Measurements from ENCODE around the gene XKR3.
"Not testable (repeated sequence)": the region's sequence is repeated elsewhere in the genome, so short reads cannot be mapped to it uniquely, and the experiment has no call there.

GRCh38 chr22:16795504-16795903 lies 29.7 kb downstream of the XKR3 start:
- TF ChIP-seq, protein P1, sequence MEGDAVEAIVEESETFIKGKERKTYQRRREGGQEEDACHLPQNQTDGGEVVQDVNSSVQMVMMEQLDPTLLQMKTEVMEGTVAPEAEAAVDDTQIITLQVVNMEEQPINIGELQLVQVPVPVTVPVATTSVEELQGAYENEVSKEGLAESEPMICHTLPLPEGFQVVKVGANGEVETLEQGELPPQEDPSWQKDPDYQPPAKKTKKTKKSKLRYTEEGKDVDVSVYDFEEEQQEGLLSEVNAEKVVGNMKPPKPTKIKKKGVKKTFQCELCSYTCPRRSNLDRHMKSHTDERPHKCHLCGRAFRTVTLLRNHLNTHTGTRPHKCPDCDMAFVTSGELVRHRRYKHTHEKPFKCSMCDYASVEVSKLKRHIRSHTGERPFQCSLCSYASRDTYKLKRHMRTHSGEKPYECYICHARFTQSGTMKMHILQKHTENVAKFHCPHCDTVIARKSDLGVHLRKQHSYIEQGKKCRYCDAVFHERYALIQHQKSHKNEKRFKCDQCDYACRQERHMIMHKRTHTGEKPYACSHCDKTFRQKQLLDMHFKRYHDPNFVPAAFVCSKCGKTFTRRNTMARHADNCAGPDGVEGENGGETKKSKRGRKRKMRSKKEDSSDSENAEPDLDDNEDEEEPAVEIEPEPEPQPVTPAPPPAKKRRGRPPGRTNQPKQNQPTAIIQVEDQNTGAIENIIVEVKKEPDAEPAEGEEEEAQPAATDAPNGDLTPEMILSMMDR (IDR thresholded peaks at IDR 0.05; ENCODE audit: poor library complexity): not testable (repeated sequence)
- TF ChIP-seq EZH2phosphoT487 (IDR thresholded peaks at IDR 0.05; ENCODE audit: low read depth, severe bottlenecking, unreplicated experiment); EZH2 (IDR thresholded peaks at IDR 0.05; ENCODE audit: borderline replicate concordance): not testable (repeated sequence)
